A549 (cell line): ENCODE measurements around the gene DNAJB5. TPM values are rescaled to one million over a fixed set of nuclear protein-coding genes. Genes with fewer than 3 reads are reported as not detected.

Experiments
- ATAC-seq, 2 experiments: fragments of 200-7000 bp in 1 of 2; fragments of >200 bp in 1 of 2; cut with Nextera tagmentation in 1 of 2; cut with Tn5 transposase in 1 of 2; 3 replicates each; pipeline versions ENCODE4 v1.8.0 to v1.9.1; 2018 to 2020; ENCODE audit warnings: mild to moderate bottlenecking in 1 of 2, moderate library complexity in 1 of 2
- CTCF ChIA-PET: fragments of 300-600 bp; sonication (Branson Sonifier 250); formaldehyde crosslinking; extraction: SDS; loops from one replicate; lab custom pipeline; 2021; ENCODE audit warnings: antibody characterized with exemption, inconsistent platforms; lab: Yijun Ruan, JAX
- POLR2A ChIA-PET: fragments of 350-600 bp; formaldehyde crosslinking; extraction: SDS; loops from one replicate; lab custom pipeline; 2021; ENCODE audit warnings: antibody characterized with exemption, inconsistent platforms; lab: Yijun Ruan, JAX
- DNase-seq, 2 experiments: peaks; one replicate each; pipeline versions ENCODE4 v3.0.0 to v3.0.0-alpha.2; 2011 to 2016; ENCODE audit warnings: low read depth in 1 of 2, low spot score in 1 of 2
- FAIRE-seq: peaks from 2 replicates; lab custom pipeline; 2011; peaks lifted over from hg19 to GRCh38; lab: Jason Lieb, UNC
- H3K27ac ChIP-seq, 2 experiments: fragments of >200 bp; sonication (Bioruptor Twin); formaldehyde crosslinking; 3 replicates each; pipeline ENCODE4 v1.5.1; 2016 to 2017
- H3K4me1 ChIP-seq: fragments of >200 bp; sonication (Bioruptor Twin); formaldehyde crosslinking; 3 replicates; pipeline ENCODE4 v1.6.1; 2016
- H3K4me2 ChIP-seq: fragments of >200 bp; sonication (Bioruptor Twin); formaldehyde crosslinking; 3 replicates; pipeline ENCODE4 v1.6.1; 2016
- H3K4me3 ChIP-seq: fragments of >200 bp; sonication (Bioruptor Twin); formaldehyde crosslinking; 3 replicates; pipeline ENCODE4 v1.5.1; 2016
- H3K9me3 ChIP-seq: fragments of >200 bp; sonication (Bioruptor Twin); formaldehyde crosslinking; 3 replicates; pipeline ENCODE4 v1.6.1; 2016
- BHLHE40 ChIP-seq: IDR thresholded peaks from 2 replicates; pipeline ENCODE4 v1.6.1; 2012; ENCODE audit warnings: low read depth, low read length, inconsistent platforms
- CEBPB ChIP-seq, 2 experiments: fragments of >200 bp in 1 of 2; sonication (Bioruptor Twin) in 1 of 2; formaldehyde crosslinking in 1 of 2; IDR thresholded peaks; 2 replicates each; pipeline ENCODE4 v1.6.1; 2012 to 2016
- CHD2 ChIP-seq: fragments of 150-350 bp; IDR thresholded peaks from 2 replicates; pipeline ENCODE4 v1.6.1; 2014; ENCODE audit warnings: low read length; ENCODE audit not compliant: partially characterized antibody
- ELK1 ChIP-seq: fragments of 150-350 bp; IDR thresholded peaks from 2 replicates; pipeline ENCODE4 v1.6.1; 2014; ENCODE audit warnings: low read depth, mild to moderate bottlenecking, low read length
- EP300 ChIP-seq, 2 experiments: fragments of >200 bp; sonication (Bioruptor Twin); formaldehyde crosslinking; IDR thresholded peaks; 2 replicates in 1 of 2; 3 replicates in 1 of 2; pipeline ENCODE4 v1.6.1; 2016 to 2017
- FOSB ChIP-seq: fragments of 250-450 bp; sonication (Bioruptor Pico); IDR thresholded peaks from 2 replicates; pipeline ENCODE4 v1.5.0; 2020; ENCODE audit warnings: mild to moderate bottlenecking, moderate library complexity
- HDAC2 ChIP-seq: fragments of 200-600 bp; sonication (generic); IDR thresholded peaks from 2 replicates; pipeline ENCODE4 v1.6.1; 2016
- HEYL ChIP-seq: fragments of 250-450 bp; sonication (Bioruptor Pico); IDR thresholded peaks from 2 replicates; pipeline ENCODE4 v1.8.0; 2021; ENCODE audit warnings: mild to moderate bottlenecking, moderate library complexity
- HOXA7 ChIP-seq: fragments of 250-450 bp; sonication (Bioruptor Pico); IDR thresholded peaks from 2 replicates; pipeline ENCODE4 v1.5.0; 2020; ENCODE audit warnings: mild to moderate bottlenecking, moderate library complexity
- HOXB13 ChIP-seq: fragments of 250-450 bp; sonication (Bioruptor Pico); IDR thresholded peaks from 2 replicates; pipeline ENCODE4 v1.5.0; 2020; ENCODE audit warnings: low read depth, mild to moderate bottlenecking, moderate library complexity
- HOXB5 ChIP-seq: fragments of 250-450 bp; sonication (Bioruptor Pico); IDR thresholded peaks from 2 replicates; pipeline ENCODE4 v1.5.0; 2020; ENCODE audit warnings: mild to moderate bottlenecking, moderate library complexity
- JUN ChIP-seq, 2 experiments: fragments of >200 bp; sonication (Bioruptor Twin); formaldehyde crosslinking; IDR thresholded peaks; 2 replicates in 1 of 2; 3 replicates in 1 of 2; pipeline ENCODE4 v1.6.1; 2016 to 2017
- JUNB ChIP-seq: fragments of >200 bp; sonication (Bioruptor Twin); formaldehyde crosslinking; IDR thresholded peaks from 2 replicates; pipeline ENCODE4 v1.6.1; 2016
- KDM5A ChIP-seq: fragments of 200-600 bp; sonication (generic); IDR thresholded peaks from 2 replicates; pipeline ENCODE4 v1.6.1; 2016; ENCODE audit warnings: antibody characterized with exemption, mild to moderate bottlenecking
- MAZ ChIP-seq: fragments of 150-350 bp; IDR thresholded peaks from 2 replicates; pipeline ENCODE4 v1.6.1; 2014; ENCODE audit warnings: antibody characterized with exemption, low read depth, low read length, borderline replicate concordance
- MYC ChIP-seq: IDR thresholded peaks from 2 replicates; pipeline ENCODE4 v1.6.1; 2012; ENCODE audit warnings: mild to moderate bottlenecking, inconsistent platforms, low read length, improper control_type of control experiment, borderline replicate concordance
- NFE2L2 ChIP-seq: fragments of 150-350 bp; conservative IDR thresholded peaks from 2 replicates; pipeline ENCODE4 v1.6.1; 2014; ENCODE audit warnings: low read length
- RAD21 ChIP-seq, 2 experiments: fragments of >200 bp in 1 of 2; sonication (Bioruptor Twin) in 1 of 2; formaldehyde crosslinking in 1 of 2; IDR thresholded peaks in 1 of 2; conservative IDR thresholded peaks in 1 of 2; 2 replicates in 1 of 2; 3 replicates in 1 of 2; pipeline ENCODE4 v1.6.1; 2012 to 2018; ENCODE audit warnings: inconsistent platforms in 1 of 2
- RARB ChIP-seq: fragments of 250-450 bp; sonication (Bioruptor Pico); IDR thresholded peaks from 2 replicates; pipeline ENCODE4 v1.8.0; 2021; ENCODE audit warnings: mild to moderate bottlenecking, moderate library complexity
- SREBF2 ChIP-seq: fragments of 450-650 bp; IDR thresholded peaks from 2 replicates; pipeline ENCODE4 v1.6.1; 2014; ENCODE audit warnings: mild to moderate bottlenecking, moderate library complexity
- ZC3H11A ChIP-seq: fragments of 450-650 bp; IDR thresholded peaks from 2 replicates; pipeline ENCODE4 v1.6.1; 2014; ENCODE audit warnings: antibody characterized with exemption, mild to moderate bottlenecking
- ZFP36 ChIP-seq: fragments of 450-650 bp; IDR thresholded peaks from 2 replicates; pipeline ENCODE4 v1.6.1; 2014; ENCODE audit warnings: borderline replicate concordance; ENCODE audit not compliant: partially characterized antibody
- ZNF302 ChIP-seq: fragments of 250-450 bp; sonication (Bioruptor Pico); IDR thresholded peaks from 2 replicates; pipeline ENCODE4 v1.9.0; 2021; ENCODE audit warnings: inconsistent platforms, mild to moderate bottlenecking, moderate library complexity
- ZSCAN20 ChIP-seq: fragments of 250-450 bp; sonication (Bioruptor Pico); IDR thresholded peaks from 2 replicates; pipeline ENCODE4 v1.8.0; 2022; ENCODE audit warnings: mild to moderate bottlenecking, moderate library complexity
- WGBS: methylation state at CpG from one replicate; pipeline ENCODE4 v1.1.6; 2017; ENCODE audit errors: missing lambda C conversion rate; 5-methylcytosine and 5-hydroxymethylcytosine counted together
- polyA plus RNA-seq, 4 experiments: library from polyadenylated mRNA; depleted of rRNA in 3 of 4; stranded (reverse); fragments of >200 nt; fragmentation: RNase III in 1 of 4; extraction: RNeasy Plus Mini Kit Qiagen cat#74134 plus additional on column Dnase treatment in 1 of 4; gene quantifications; 2 replicates in 3 of 4; 3 replicates in 1 of 4; pipeline ENCODE4 v1.2.3, GENCODE V29; 2011 to 2017
- TF ChIP-seq, protein P1 (sequence below): fragments of 250-450 bp; sonication (Bioruptor Pico); IDR thresholded peaks from 2 replicates; pipeline ENCODE4 v1.5.0; 2021; ENCODE audit warnings: mild to moderate bottlenecking, moderate library complexity, borderline replicate concordance
- TF ChIP-seq, protein P2 (sequence below): fragments of >200 bp; sonication (Bioruptor Twin); formaldehyde crosslinking; IDR thresholded peaks from 2 replicates; pipeline ENCODE4 v1.6.1; 2016

The DNAJB5 gene
- polyA plus RNA-seq, 2 of the 4 experiments (the other 2 are of a cell fraction), result 0.72 to 4.4 TPM

GRCh38 chr9:34987160-34987901, 2.2 kb upstream of the DNAJB5 start:
- H3K27ac ChIP-seq, result no peak overlapping the region
- ATAC-seq, result no peak
- peaks cover 23% of the 10 kb centered on the region for H3K4me1 ChIP-seq
- DNase-seq, result no peak
- WGBS, result 54% methylated on average over 7 of the region's 7 CpGs
- H3K9me3 ChIP-seq, result no peaks in the 10 kb centered on the region
- H3K4me3 ChIP-seq, result no peak overlapping the region
- TF ChIP-seq FOSB (CRISPR knock-in tag) (no peak), CHD2 (no peak), CEBPB (IDR thresholded peaks at IDR 0.05) (no peak), ELK1 (no peak), MAZ (no peak), JUN (IDR thresholded peaks at IDR 0.05) (no peak), HOXB13 (CRISPR knock-in tag) (no peak), ZNF302 (CRISPR knock-in tag) (no peak), ZC3H11A (no peak), HOXA7 (no peak), ZFP36 (no peak), NFE2L2 (no peak)
- TF ChIP-seq, protein P1, sequence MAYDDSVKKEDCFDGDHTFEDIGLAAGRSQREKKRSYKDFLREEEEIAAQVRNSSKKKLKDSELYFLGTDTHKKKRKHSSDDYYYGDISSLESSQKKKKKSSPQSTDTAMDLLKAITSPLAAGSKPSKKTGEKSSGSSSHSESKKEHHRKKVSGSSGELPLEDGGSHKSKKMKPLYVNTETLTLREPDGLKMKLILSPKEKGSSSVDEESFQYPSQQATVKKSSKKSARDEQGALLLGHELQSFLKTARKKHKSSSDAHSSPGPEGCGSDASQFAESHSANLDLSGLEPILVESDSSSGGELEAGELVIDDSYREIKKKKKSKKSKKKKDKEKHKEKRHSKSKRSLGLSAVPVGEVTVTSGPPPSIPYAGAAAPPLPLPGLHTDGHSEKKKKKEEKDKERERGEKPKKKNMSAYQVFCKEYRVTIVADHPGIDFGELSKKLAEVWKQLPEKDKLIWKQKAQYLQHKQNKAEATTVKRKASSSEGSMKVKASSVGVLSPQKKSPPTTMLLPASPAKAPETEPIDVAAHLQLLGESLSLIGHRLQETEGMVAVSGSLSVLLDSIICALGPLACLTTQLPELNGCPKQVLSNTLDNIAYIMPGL, result no peak
- no peak overlapping the region for H3K4me2 ChIP-seq
- no peak for FAIRE-seq
- CTCF ChIA-PET, result interaction anchor here (1.3 to 6.6 kb wide), 3 partner anchors 88 to 230 kb away, joined by 4 to 114 read pairs (median 35); a partner anchor contains a TSS
- POLR2A ChIA-PET, result no interaction called here

GRCh38 chr9:34988218-34989002, 1.1 kb upstream of the DNAJB5 start:
- no peak for TF ChIP-seq MAZ
- TF ChIP-seq EP300 (IDR thresholded peaks at IDR 0.05), result no peak
- TF ChIP-seq HOXB5 (CRISPR knock-in tag), result no peak
- TF ChIP-seq KDM5A, result no peak
- TF ChIP-seq ZC3H11A, result no peak
- TF ChIP-seq HDAC2, result no peak
- no peak for TF ChIP-seq CHD2
- no peak for TF ChIP-seq SREBF2
- no peak for TF ChIP-seq ZSCAN20 (CRISPR knock-in tag)
- no peak for TF ChIP-seq NFE2L2
- TF ChIP-seq ELK1, result no peak
- TF ChIP-seq BHLHE40, result no peak
- TF ChIP-seq HEYL (CRISPR knock-in tag), result no peak
- no peak for TF ChIP-seq RAD21 (conservative IDR thresholded peaks at IDR 0.05 in 1 of 2, IDR thresholded peaks at IDR 0.05 in 1 of 2)
- no peak for TF ChIP-seq JUNB
- no peak for TF ChIP-seq FOSB (CRISPR knock-in tag)
- no peak for TF ChIP-seq RARB (CRISPR knock-in tag)
- no peak for TF ChIP-seq HOXA7
- TF ChIP-seq, protein P2, sequence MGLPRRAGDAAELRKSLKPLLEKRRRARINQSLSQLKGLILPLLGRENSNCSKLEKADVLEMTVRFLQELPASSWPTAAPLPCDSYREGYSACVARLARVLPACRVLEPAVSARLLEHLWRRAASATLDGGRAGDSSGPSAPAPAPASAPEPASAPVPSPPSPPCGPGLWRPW, result no peak
- TF ChIP-seq MYC, result no peak
- peak overlapping the region; percentile 48 for H3K4me3 ChIP-seq
- H3K27ac ChIP-seq, result peak overlapping the region; percentile 43 to 83
- CTCF ChIA-PET, result interaction anchor here (0.6 to 5.4 kb wide), 4 partner anchors 89 to 527 kb away, joined by 3 to 35 read pairs (median 7); no protein-coding TSS in a partner anchor
- no peak for FAIRE-seq
- POLR2A ChIA-PET, result interaction anchor here (1.0 kb wide), 1 partner anchor 91 kb away, joined by 5 read pairs; the partner anchor contains the start of gene FANCG
- WGBS, result 36% methylated on average over 9 of the region's 25 CpGs
- no peak for DNase-seq
- H3K9me3 ChIP-seq, result no peaks in the 10 kb centered on the region
- H3K4me2 ChIP-seq, result peak overlapping the region; percentile 94
- no peak for ATAC-seq
- H3K4me1 ChIP-seq, result peaks cover 29% of the 10 kb centered on the region
